Measurements from ENCODE around the gene CXCL12. TPM values are rescaled to one million over a fixed set of nuclear protein-coding genes. Genes with fewer than 3 reads are reported as not detected.

CXCL12 gene
- total RNA-seq, 1 donor from 2014 or later: not detected

- DNase-seq (ENCODE audit: low spot score): no peak
- H3K27me3 Mint-ChIP-seq (ENCODE audit: insufficient read depth): peaks cover 7% of the 10 kb centered on the region
- no peaks in the 10 kb centered on the region for H3K4me1 Mint-ChIP-seq (ENCODE audit: low read depth)
- no peak overlapping the region for H3K27ac Mint-ChIP-seq
- no peaks in the 10 kb centered on the region for H3K36me3 Mint-ChIP-seq (ENCODE audit: low read depth)
- no peak overlapping the region for H3K4me3 Mint-ChIP-seq
- H3K9me3 Mint-ChIP-seq: no peaks in the 10 kb centered on the region
- intact Hi-C loops (cut with micrococcal nuclease): no loop called here
Measured at GRCh38 chr10:44376472-44377099, 8.3 kb downstream of the CXCL12 start.

- H3K36me3 Mint-ChIP-seq (ENCODE audit: low read depth): no peaks in the 10 kb centered on the region
- peaks cover 2% of the 10 kb centered on the region for H3K27me3 Mint-ChIP-seq (ENCODE audit: insufficient read depth)
- no peak overlapping the region for H3K27ac Mint-ChIP-seq
- H3K9me3 Mint-ChIP-seq: no peaks in the 10 kb centered on the region
- H3K4me1 Mint-ChIP-seq (ENCODE audit: low read depth): no peaks in the 10 kb centered on the region
- DNase-seq (ENCODE audit: low spot score): no peak
- no peak overlapping the region for H3K4me3 Mint-ChIP-seq
- intact Hi-C loops (cut with micrococcal nuclease): no loop called here
Measured at GRCh38 chr10:44374155-44374554, 10.7 kb downstream of the CXCL12 start.

- no peak for DNase-seq (ENCODE audit: low spot score)
- Mint-ChIP-seq H3K27me3 (ENCODE audit: insufficient read depth) (no peaks in the 10 kb centered on the region), H3K27ac (no peak overlapping the region), H3K9me3 (no peaks in the 10 kb centered on the region), H3K4me3 (no peak overlapping the region), H3K36me3 (ENCODE audit: low read depth) (no peaks in the 10 kb centered on the region), H3K4me1 (ENCODE audit: low read depth) (no peaks in the 10 kb centered on the region)
- intact Hi-C loops (cut with micrococcal nuclease): no loop called here
Measured at GRCh38 chr10:44373341-44373995, 11.4 kb downstream of the CXCL12 start.

GRCh38 chr10:44372181-44372580 is 12.7 kb downstream of the CXCL12 start:
- no peak for DNase-seq (ENCODE audit: low spot score)
- Mint-ChIP-seq H3K4me1 (ENCODE audit: low read depth) (no peaks in the 10 kb centered on the region), H3K36me3 (ENCODE audit: low read depth) (no peaks in the 10 kb centered on the region), H3K4me3 (no peak overlapping the region), H3K9me3 (no peaks in the 10 kb centered on the region), H3K27me3 (ENCODE audit: insufficient read depth) (no peaks in the 10 kb centered on the region), H3K27ac (no peak overlapping the region)
- intact Hi-C loops (cut with micrococcal nuclease): no loop called here

- H3K36me3 Mint-ChIP-seq (ENCODE audit: low read depth): no peaks in the 10 kb centered on the region
- H3K9me3 Mint-ChIP-seq: no peaks in the 10 kb centered on the region
- H3K4me1 Mint-ChIP-seq (ENCODE audit: low read depth): no peaks in the 10 kb centered on the region
Measured at GRCh38 chr10:44370731-44371248, 14.1 kb downstream of the CXCL12 start.

GRCh38 chr10:44369854-44370253 is 15.0 kb downstream of the CXCL12 start:
- Mint-ChIP-seq H3K4me3 (no peak overlapping the region), H3K4me1 (ENCODE audit: low read depth) (no peaks in the 10 kb centered on the region), H3K36me3 (ENCODE audit: low read depth) (no peaks in the 10 kb centered on the region), H3K27ac (no peak overlapping the region), H3K27me3 (ENCODE audit: insufficient read depth) (peaks cover 2% of the 10 kb centered on the region), H3K9me3 (no peaks in the 10 kb centered on the region)
- no peak for DNase-seq (ENCODE audit: low spot score)
- intact Hi-C loops (cut with micrococcal nuclease): no loop called here

More at GRCh38 chr10:44370731-44371248, 14.1 kb downstream of the CXCL12 start:
- Mint-ChIP-seq H3K27ac (no peak overlapping the region), H3K27me3 (ENCODE audit: insufficient read depth) (peaks cover 2% of the 10 kb centered on the region), H3K4me3 (no peak overlapping the region)
- DNase-seq (ENCODE audit: low spot score): no peak
- intact Hi-C loops (cut with micrococcal nuclease): no loop called here

- Mint-ChIP-seq H3K9me3 (no peaks in the 10 kb centered on the region), H3K4me3 (no peak overlapping the region), H3K27me3 (ENCODE audit: insufficient read depth) (peaks cover 2% of the 10 kb centered on the region), H3K4me1 (ENCODE audit: low read depth) (no peaks in the 10 kb centered on the region), H3K36me3 (ENCODE audit: low read depth) (no peaks in the 10 kb centered on the region), H3K27ac (no peak overlapping the region)
- no peak for DNase-seq (ENCODE audit: low spot score)
- intact Hi-C loops (cut with micrococcal nuclease): no loop called here
Measured at GRCh38 chr10:44369296-44369695, 15.6 kb downstream of the CXCL12 start.

GRCh38 chr10:44368637-44369036 is 16.3 kb downstream of the CXCL12 start:
- intact Hi-C loops (cut with micrococcal nuclease): no loop called here
- no peak for DNase-seq (ENCODE audit: low spot score)
- Mint-ChIP-seq H3K4me3 (no peak overlapping the region), H3K36me3 (ENCODE audit: low read depth) (no peaks in the 10 kb centered on the region), H3K9me3 (no peaks in the 10 kb centered on the region), H3K27ac (no peak overlapping the region), H3K27me3 (ENCODE audit: insufficient read depth) (peaks cover 2% of the 10 kb centered on the region), H3K4me1 (ENCODE audit: low read depth) (no peaks in the 10 kb centered on the region)

- intact Hi-C loops (cut with micrococcal nuclease): no loop called here
- Mint-ChIP-seq H3K27ac (no peak overlapping the region), H3K4me1 (ENCODE audit: low read depth) (no peaks in the 10 kb centered on the region), H3K36me3 (ENCODE audit: low read depth) (no peaks in the 10 kb centered on the region), H3K9me3 (no peaks in the 10 kb centered on the region), H3K4me3 (no peak overlapping the region), H3K27me3 (ENCODE audit: insufficient read depth) (peaks cover 2% of the 10 kb centered on the region)
- no peak for DNase-seq (ENCODE audit: low spot score)
Measured at GRCh38 chr10:44366941-44367630, 17.8 kb downstream of the CXCL12 start.

- H3K27ac Mint-ChIP-seq: no peak overlapping the region
- intact Hi-C loops (cut with micrococcal nuclease): no loop called here
- H3K27me3 Mint-ChIP-seq (ENCODE audit: insufficient read depth): peaks cover 2% of the 10 kb centered on the region
- no peak overlapping the region for H3K4me3 Mint-ChIP-seq
- no peaks in the 10 kb centered on the region for H3K9me3 Mint-ChIP-seq
- no peaks in the 10 kb centered on the region for H3K4me1 Mint-ChIP-seq (ENCODE audit: low read depth)
- H3K36me3 Mint-ChIP-seq (ENCODE audit: low read depth): no peaks in the 10 kb centered on the region
- no peak for DNase-seq (ENCODE audit: low spot score)
Measured at GRCh38 chr10:44364566-44364965, 20.3 kb downstream of the CXCL12 start.

GRCh38 chr10:44363716-44364115 is 21.2 kb downstream of the CXCL12 start:
- Mint-ChIP-seq H3K4me1 (ENCODE audit: low read depth) (no peaks in the 10 kb centered on the region), H3K27ac (no peak overlapping the region), H3K36me3 (ENCODE audit: low read depth) (no peaks in the 10 kb centered on the region), H3K9me3 (no peaks in the 10 kb centered on the region), H3K27me3 (ENCODE audit: insufficient read depth) (peaks cover 2% of the 10 kb centered on the region), H3K4me3 (no peak overlapping the region)
- intact Hi-C loops (cut with micrococcal nuclease): no loop called here
- no peak for DNase-seq (ENCODE audit: low spot score)

GRCh38 chr10:44362866-44363711 is 21.8 kb downstream of the CXCL12 start:
- Mint-ChIP-seq H3K27ac (no peak overlapping the region), H3K36me3 (ENCODE audit: low read depth) (no peaks in the 10 kb centered on the region), H3K4me3 (no peak overlapping the region), H3K4me1 (ENCODE audit: low read depth) (no peaks in the 10 kb centered on the region), H3K27me3 (ENCODE audit: insufficient read depth) (peaks cover 2% of the 10 kb centered on the region), H3K9me3 (no peaks in the 10 kb centered on the region)
- intact Hi-C loops (cut with micrococcal nuclease): no loop called here
- DNase-seq (ENCODE audit: low spot score): no peak
